Urinary bladder (tissue), 4 donors: ENCODE results near the gene IMMP2L. TPM values are rescaled to one million over a fixed set of nuclear protein-coding genes. Genes with fewer than 3 reads are reported as not detected.
"Not testable (repeated sequence)": the region's sequence is repeated elsewhere in the genome, so short reads cannot be mapped to it uniquely, and the experiment has no call there.

ENCODE experiments used
- DNase-seq: peaks from one replicate; pipeline ENCODE4 v3.0.0-alpha.2; 2015; ENCODE audit errors: extremely low spot score
- H3K27ac ChIP-seq: one replicate; pipeline ENCODE4 v1.5.1; 2013; ENCODE audit warnings: low read depth, mild to moderate bottlenecking, moderate library complexity
- H3K36me3 ChIP-seq: one replicate; pipeline ENCODE4 v1.6.1; 2013; ENCODE audit warnings: mild to moderate bottlenecking, moderate library complexity; ENCODE audit not compliant: insufficient read depth
- H3K4me1 ChIP-seq: one replicate; pipeline ENCODE4 v1.6.1; 2013; ENCODE audit warnings: mild to moderate bottlenecking, moderate library complexity; ENCODE audit not compliant: insufficient read depth
- H3K4me3 ChIP-seq: one replicate; pipeline ENCODE4 v1.5.1; 2013; ENCODE audit warnings: low read depth, low read length
- WGBS: extraction: QIAGEN DNeasy Blood & Tissue Kit; methylation state at CpG from one replicate; pipeline ENCODE4 v1.1.7; 2013; 5-methylcytosine and 5-hydroxymethylcytosine counted together
- polyA plus RNA-seq: library from polyadenylated mRNA; stranded (reverse); fragments of 200-250 nt; gene quantifications from one replicate; pipeline ENCODE4 v1.2.3, GENCODE V29; 2013
- total RNA-seq: library from RNA; depleted of rRNA; stranded (reverse); fragments of >200 nt; gene quantifications from one replicate; pipeline ENCODE4 v1.2.3, GENCODE V29; 2014
- donor health status: healthy with polysubstance abuse.
- donor health status: healthy.

Gene IMMP2L
- total RNA-seq (26.2 TPM), polyA plus RNA-seq (22.4 TPM)

GRCh38 chr7:111561904-111562732, at the start of gene IMMP2L:
Gene IMMP2L, minus strand, starts transcription at chr7:111562492.
- H3K36me3 ChIP-seq, result no peaks in the 10 kb centered on the region
- DNase-seq, result peak; percentile 69
- under 1% methylated on average over 84 of the region's 84 CpGs for whole genome bisulfite sequencing
- peak within 1 kb of the TSS; percentile 78 for H3K27ac ChIP-seq
- no peaks in the 10 kb centered on the region for H3K4me1 ChIP-seq
- H3K4me3 ChIP-seq, result peak within 1 kb of the TSS; percentile 77

GRCh38 chr7:111609483-111610254, 47.4 kb upstream of the IMMP2L start:
- not testable (repeated sequence) for H3K36me3 ChIP-seq, H3K27ac ChIP-seq, H3K4me3 ChIP-seq, DNase-seq, H3K4me1 ChIP-seq
- WGBS, result 96% methylated on average over 55 of the region's 58 CpGs

GRCh38 chr7:111607621-111608020, 45.3 kb upstream of the IMMP2L start:
- Histone ChIP-seq H3K4me3 (no peak overlapping the region), H3K4me1 (no peaks in the 10 kb centered on the region), H3K36me3 (no peaks in the 10 kb centered on the region), H3K27ac (no peak overlapping the region)
- DNase-seq, result no peak
- WGBS, result 70% methylated on average over 2 of the region's 2 CpGs

- no peaks in the 10 kb centered on the region for H3K36me3 ChIP-seq
- no peaks in the 10 kb centered on the region for H3K4me1 ChIP-seq
- H3K27ac ChIP-seq, result no peak overlapping the region
- no peak overlapping the region for H3K4me3 ChIP-seq
- DNase-seq, result no peak
- WGBS, result 49% methylated on average over 1 of the region's 1 CpG
These were observed 43.0 kb upstream of the IMMP2L start for GRCh38 chr7:111605246-111605645.

- WGBS, result 97% methylated on average over 1 of the region's 1 CpG
- Histone ChIP-seq H3K36me3 (no peaks in the 10 kb centered on the region), H3K4me3 (no peak overlapping the region), H3K4me1 (no peaks in the 10 kb centered on the region), H3K27ac (no peak overlapping the region)
- no peak for DNase-seq
These were observed 37.8 kb upstream of the IMMP2L start for GRCh38 chr7:111600091-111600490.

- 99% methylated on average over 1 of the region's 1 CpG for WGBS
- Histone ChIP-seq H3K4me3 (no peak overlapping the region), H3K4me1 (no peaks in the 10 kb centered on the region), H3K27ac (no peak overlapping the region), H3K36me3 (no peaks in the 10 kb centered on the region)
- no peak for DNase-seq
These were observed 33.5 kb upstream of the IMMP2L start for GRCh38 chr7:111595780-111596179.

GRCh38 chr7:111594602-111595001, 32.3 kb upstream of the IMMP2L start:
- no peaks in the 10 kb centered on the region for H3K36me3 ChIP-seq
- H3K4me3 ChIP-seq, result no peak overlapping the region
- no peak overlapping the region for H3K27ac ChIP-seq
- WGBS, result 43% methylated on average over 2 of the region's 2 CpGs
- H3K4me1 ChIP-seq, result no peaks in the 10 kb centered on the region
- no peak for DNase-seq

GRCh38 chr7:111593343-111593742, 31.1 kb upstream of the IMMP2L start:
- 56% methylated on average over 2 of the region's 2 CpGs for WGBS
- Histone ChIP-seq H3K27ac (no peak overlapping the region), H3K36me3 (no peaks in the 10 kb centered on the region), H3K4me1 (no peaks in the 10 kb centered on the region), H3K4me3 (no peak overlapping the region)
- no peak for DNase-seq

- no peaks in the 10 kb centered on the region for H3K4me1 ChIP-seq
- 70% methylated on average over 3 of the region's 3 CpGs for whole genome bisulfite sequencing
- no peaks in the 10 kb centered on the region for H3K36me3 ChIP-seq
- H3K27ac ChIP-seq, result no peak overlapping the region
- H3K4me3 ChIP-seq, result no peak overlapping the region
- no peak for DNase-seq
These were observed 25.8 kb upstream of the IMMP2L start for GRCh38 chr7:111588065-111588433.

- H3K4me1 ChIP-seq, result no peaks in the 10 kb centered on the region
- no peak overlapping the region for H3K27ac ChIP-seq
- H3K4me3 ChIP-seq, result no peak overlapping the region
- H3K36me3 ChIP-seq, result no peaks in the 10 kb centered on the region
- WGBS, result 83% methylated on average over 10 of the region's 10 CpGs
- no peak for DNase-seq
These were observed 25.2 kb upstream of the IMMP2L start for GRCh38 chr7:111587410-111588064.

- Histone ChIP-seq H3K4me1 (no peaks in the 10 kb centered on the region), H3K36me3 (no peaks in the 10 kb centered on the region), H3K4me3 (no peak overlapping the region), H3K27ac (no peak overlapping the region)
- WGBS, result 64% methylated on average over 4 of the region's 4 CpGs
- no peak for DNase-seq
These were observed 24.6 kb upstream of the IMMP2L start for GRCh38 chr7:111586711-111587409.

- not testable (repeated sequence) for H3K27ac ChIP-seq, H3K4me3 ChIP-seq, H3K4me1 ChIP-seq, DNase-seq, H3K36me3 ChIP-seq
- 97% methylated on average over 38 of the region's 40 CpGs for WGBS
These were observed 19.6 kb upstream of the IMMP2L start for GRCh38 chr7:111581784-111582488.

GRCh38 chr7:111581207-111581606, 18.9 kb upstream of the IMMP2L start:
- H3K4me3 ChIP-seq, H3K27ac ChIP-seq, DNase-seq, H3K4me1 ChIP-seq, H3K36me3 ChIP-seq: not testable (repeated sequence)
- WGBS, result 88% methylated on average over 7 of the region's 7 CpGs
